ENCODE data around the gene LGALS16. TPM values are rescaled to one million over a fixed set of nuclear protein-coding genes. Genes with fewer than 3 reads are reported as not detected.
"Not testable (repeated sequence)": the region's sequence is repeated elsewhere in the genome, so short reads cannot be mapped to it uniquely, and the experiment has no call there.

The LGALS16 gene
- total and polyA plus RNA-seq, 12 donors = not detected

- Histone ChIP-seq H3K9me3 (peaks cover 0 to 3% (median 0%) of the 10 kb centered on the region in 11 donors), H3K27ac (no peak overlapping the region), H3K4me3 (no peak overlapping the region), H3K27me3 (peaks cover 0 to 38% (median 6%) of the 10 kb centered on the region in 7 donors), H3K4me1 (no peaks in the 10 kb centered on the region), H3K36me3 (no peaks in the 10 kb centered on the region)
- ATAC-seq (no peak), DNase-seq (no peak)
- intact Hi-C loops (cut with DNase I) = no loop called here
- WGBS, 2 donors = 37 to 42% methylated on average over 1 of the region's 1 CpG
- no peak for TF ChIP-seq CTCF (IDR thresholded peaks at IDR 0.05)
Measured at GRCh38 chr19:39617745-39618144, 38.0 kb upstream of the LGALS16 start.

- intact Hi-C loops (cut with DNase I) = no loop called here
- Histone ChIP-seq H3K36me3 (no peaks in the 10 kb centered on the region), H3K4me1 (no peaks in the 10 kb centered on the region), H3K27ac (no peak overlapping the region), H3K4me3 (no peak overlapping the region), H3K27me3 (peaks cover 0 to 45% (median 23%) of the 10 kb centered on the region in 7 donors), H3K9me3 (no peaks in the 10 kb centered on the region)
- ATAC-seq (no peak), DNase-seq (no peak)
- no peak for TF ChIP-seq CTCF (IDR thresholded peaks at IDR 0.05)
- WGBS, 2 donors = 22 to 23% methylated on average over 5 of the region's 5 CpGs
Measured at GRCh38 chr19:39623946-39624345, 31.8 kb upstream of the LGALS16 start.

GRCh38 chr19:39627631-39628030 is 28.1 kb upstream of the LGALS16 start:
- H3K4me1 ChIP-seq; H3K4me3 ChIP-seq; H3K27ac ChIP-seq; ATAC-seq; H3K36me3 ChIP-seq; intact Hi-C loops (cut with DNase I); H3K9me3 ChIP-seq; DNase-seq: not testable (repeated sequence)
- 53 to 65% methylated on average over 2 of the region's 2 CpGs for WGBS, 2 donors
- H3K27me3 ChIP-seq = peaks cover 0 to 25% (median 19%) of the 10 kb centered on the region in 7 donors

- H3K4me1 ChIP-seq = no peaks in the 10 kb centered on the region
- H3K27me3 ChIP-seq = peaks cover 0 to 7% (median 3%) of the 10 kb centered on the region in 7 donors
- H3K9me3 ChIP-seq = peaks cover 0 to 9% (median 0%) of the 10 kb centered on the region in 11 donors
- no peaks in the 10 kb centered on the region for H3K36me3 ChIP-seq
- intact Hi-C loops (cut with DNase I) = no loop called here
- 69 to 73% methylated on average over 4 of the region's 4 CpGs for WGBS, 2 donors
- ATAC-seq (no peak), DNase-seq (no peak)
- H3K4me3 ChIP-seq = no peak overlapping the region
- no peak overlapping the region for H3K27ac ChIP-seq
- TF ChIP-seq CTCF (IDR thresholded peaks at IDR 0.05) = no peak
Measured at GRCh38 chr19:39631178-39631577, 24.5 kb upstream of the LGALS16 start.

- no peaks in the 10 kb centered on the region for H3K4me1 ChIP-seq
- ATAC-seq = no peak
- H3K27ac ChIP-seq = no peak overlapping the region
- WGBS, 2 donors = 35 to 43% methylated on average over 6 of the region's 6 CpGs
- peaks cover 0 to 9% (median 0%) of the 10 kb centered on the region in 11 donors for H3K9me3 ChIP-seq
- DNase-seq = no peak
- no peak overlapping the region for H3K4me3 ChIP-seq
- intact Hi-C loops (cut with DNase I) = no loop called here
- no peak for TF ChIP-seq CTCF (IDR thresholded peaks at IDR 0.05)
- peaks cover 0 to 10% (median 2%) of the 10 kb centered on the region in 7 donors for H3K27me3 ChIP-seq
- no peaks in the 10 kb centered on the region for H3K36me3 ChIP-seq
Measured at GRCh38 chr19:39631626-39632025, 24.1 kb upstream of the LGALS16 start.
